ENCODE results near the gene GPC6.

DNA sequence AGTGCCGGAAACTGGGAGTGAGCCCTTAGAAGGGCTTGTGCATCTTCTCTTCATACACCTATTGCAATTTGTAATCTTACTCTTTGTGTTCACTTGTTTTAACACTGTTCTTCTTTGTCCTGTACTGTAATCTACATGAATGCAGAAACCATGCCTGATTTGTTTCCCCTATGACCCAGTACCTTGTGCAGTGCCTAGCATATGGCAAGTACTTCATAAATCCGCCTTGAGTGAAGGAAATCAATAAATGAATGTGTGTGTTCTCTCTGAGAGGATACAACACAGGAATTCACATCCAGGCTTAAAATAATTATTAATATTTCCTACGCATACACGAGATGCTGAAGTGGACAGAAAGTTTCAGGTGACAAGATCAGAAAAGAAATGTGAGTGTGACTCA is 172.6 kb downstream of the GPC6 start:
- no peak for TF ChIP-seq POLR2A (IDR thresholded peaks at IDR 0.05)
- no peak for TF ChIP-seq POLR2AphosphoS5 (IDR thresholded peaks at IDR 0.05)
- TF ChIP-seq, protein P1, sequence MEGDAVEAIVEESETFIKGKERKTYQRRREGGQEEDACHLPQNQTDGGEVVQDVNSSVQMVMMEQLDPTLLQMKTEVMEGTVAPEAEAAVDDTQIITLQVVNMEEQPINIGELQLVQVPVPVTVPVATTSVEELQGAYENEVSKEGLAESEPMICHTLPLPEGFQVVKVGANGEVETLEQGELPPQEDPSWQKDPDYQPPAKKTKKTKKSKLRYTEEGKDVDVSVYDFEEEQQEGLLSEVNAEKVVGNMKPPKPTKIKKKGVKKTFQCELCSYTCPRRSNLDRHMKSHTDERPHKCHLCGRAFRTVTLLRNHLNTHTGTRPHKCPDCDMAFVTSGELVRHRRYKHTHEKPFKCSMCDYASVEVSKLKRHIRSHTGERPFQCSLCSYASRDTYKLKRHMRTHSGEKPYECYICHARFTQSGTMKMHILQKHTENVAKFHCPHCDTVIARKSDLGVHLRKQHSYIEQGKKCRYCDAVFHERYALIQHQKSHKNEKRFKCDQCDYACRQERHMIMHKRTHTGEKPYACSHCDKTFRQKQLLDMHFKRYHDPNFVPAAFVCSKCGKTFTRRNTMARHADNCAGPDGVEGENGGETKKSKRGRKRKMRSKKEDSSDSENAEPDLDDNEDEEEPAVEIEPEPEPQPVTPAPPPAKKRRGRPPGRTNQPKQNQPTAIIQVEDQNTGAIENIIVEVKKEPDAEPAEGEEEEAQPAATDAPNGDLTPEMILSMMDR (IDR thresholded peaks at IDR 0.05), result no peak
